Measurements from ENCODE around the gene DOCK11. TPM values are rescaled to one million over a fixed set of nuclear protein-coding genes. Genes with fewer than 3 reads are reported as not detected.

The DOCK11 gene
- total RNA-seq, 1 experiment from 2014 or later, result 18.0 TPM

DNA sequence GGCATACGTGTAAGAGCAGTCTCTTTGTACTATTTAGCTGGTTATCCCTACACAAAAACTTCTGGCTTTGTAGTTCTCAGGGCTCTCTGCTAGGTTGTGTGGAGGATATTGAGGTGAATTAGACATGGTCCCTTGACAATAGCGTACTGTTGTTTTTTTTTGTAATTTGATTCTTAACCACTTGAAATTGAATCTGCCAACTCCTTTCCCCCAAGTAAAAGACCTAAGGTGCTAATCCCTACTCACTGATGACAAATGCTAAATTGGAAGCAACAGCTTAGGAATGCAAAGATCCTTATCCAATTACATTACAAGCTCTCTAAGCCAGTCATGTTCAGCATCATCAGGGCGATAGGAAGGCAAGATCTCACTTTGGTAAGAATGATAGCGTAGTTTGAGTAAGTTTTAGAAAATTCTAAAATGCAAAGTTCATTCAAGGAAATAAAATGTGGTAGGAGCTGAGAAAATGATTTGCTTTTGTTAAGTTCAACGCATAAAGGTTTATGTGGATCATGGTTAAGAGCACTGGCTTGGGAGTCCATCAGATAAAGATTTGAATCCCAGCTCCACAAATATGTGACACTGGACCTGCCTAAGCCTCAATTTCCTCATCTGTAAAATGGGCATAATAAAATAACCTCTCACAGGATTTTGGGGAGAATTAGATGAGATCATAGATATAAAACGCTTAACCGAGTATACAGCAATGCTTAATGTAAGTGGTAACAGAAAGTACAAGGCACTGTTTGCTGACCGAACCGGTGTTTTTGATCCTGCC, 39.3 kb downstream of the DOCK11 start:
- DNase-seq, result peak; percentile 61 to 93
- Histone ChIP-seq H3K4me1 (peaks cover 41% of the 10 kb centered on the region), H3K27me3 (no peaks in the 10 kb centered on the region), H3K27ac (peak overlapping the region; percentile 77), H3K4me3 (no peak overlapping the region), H3K36me3 (no peaks in the 10 kb centered on the region), H3K9me3 (replicated peaks) (no peaks in the 10 kb centered on the region)

DNA sequence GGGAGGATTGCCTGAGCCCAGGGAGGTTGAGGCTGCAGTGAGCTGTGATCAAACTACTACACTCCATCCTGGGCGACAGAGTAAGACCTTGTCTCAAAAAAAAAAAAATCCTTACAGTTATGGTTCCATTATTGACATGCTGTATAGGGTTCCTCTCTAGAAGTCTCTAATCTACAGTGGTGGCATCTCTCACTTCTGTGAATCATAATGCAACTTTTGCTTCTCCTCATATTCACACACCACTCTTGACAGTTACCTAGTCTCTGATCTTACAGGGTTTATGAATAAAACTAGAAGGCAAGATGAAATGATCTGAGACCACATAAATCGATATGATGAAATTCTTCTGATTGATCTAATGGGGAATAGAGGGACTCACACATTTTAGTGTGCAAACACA, 40.6 kb downstream of the DOCK11 start:
- H3K27ac ChIP-seq, result no peak overlapping the region; the same call in 1 of the 2 replicates
- H3K27me3 ChIP-seq, result no peaks in the 10 kb centered on the region
- no peak for DNase-seq
- H3K4me3 ChIP-seq, result no peak overlapping the region
- no peaks in the 10 kb centered on the region for H3K36me3 ChIP-seq
- peaks cover 30% of the 10 kb centered on the region for H3K4me1 ChIP-seq
- H3K9me3 ChIP-seq (replicated peaks), result no peaks in the 10 kb centered on the region; the same call in 1 of the 2 replicates

DNA sequence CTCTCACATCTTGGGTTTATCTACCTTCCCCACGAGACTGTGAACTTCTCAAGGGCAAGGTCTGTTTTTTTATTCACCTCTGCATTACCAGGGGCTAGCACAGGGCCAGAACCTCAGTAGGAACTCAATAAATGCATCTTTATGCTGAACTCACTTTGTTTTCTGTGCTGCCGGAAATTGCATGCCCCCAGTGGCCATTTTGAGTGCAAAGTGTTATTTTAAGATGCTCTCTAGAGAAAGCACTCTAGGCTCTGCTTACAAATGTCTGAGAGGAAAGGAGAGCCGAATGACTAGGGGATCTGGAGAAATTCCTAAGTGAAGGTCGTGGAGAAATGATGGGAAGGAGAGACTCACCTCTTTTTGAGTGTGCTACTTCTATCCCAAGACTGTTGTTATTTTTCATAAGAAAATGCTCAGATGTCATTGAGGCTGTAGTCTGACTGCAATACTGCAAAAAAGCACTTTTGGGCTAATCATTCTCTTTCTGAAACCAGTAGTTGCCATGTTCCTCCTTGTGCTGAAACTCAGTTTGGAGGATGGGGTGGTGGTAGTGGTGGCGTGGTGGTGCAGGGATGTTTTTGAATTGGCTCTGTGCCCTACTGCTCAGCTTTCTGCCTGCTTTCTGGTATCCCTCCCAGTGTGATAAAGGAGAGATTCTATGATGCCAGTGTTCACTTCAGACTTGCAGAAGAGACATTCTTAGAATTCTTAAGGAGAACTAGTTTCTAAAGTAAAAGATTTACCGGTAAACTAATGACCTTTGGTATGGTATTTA, 41.3 kb downstream of the DOCK11 start:
- H3K27ac ChIP-seq, result peak overlapping the region; percentile 18; the same call in 1 of the 2 replicates
- peaks cover 30% of the 10 kb centered on the region for H3K4me1 ChIP-seq
- H3K4me3 ChIP-seq, result no peak overlapping the region
- no peaks in the 10 kb centered on the region for H3K27me3 ChIP-seq
- peak in 1 of 2 experiments; percentile 45 for DNase-seq
- H3K36me3 ChIP-seq, result no peaks in the 10 kb centered on the region
- H3K9me3 ChIP-seq (replicated peaks), result no peaks in the 10 kb centered on the region; the same call in 1 of the 2 replicates

DNA sequence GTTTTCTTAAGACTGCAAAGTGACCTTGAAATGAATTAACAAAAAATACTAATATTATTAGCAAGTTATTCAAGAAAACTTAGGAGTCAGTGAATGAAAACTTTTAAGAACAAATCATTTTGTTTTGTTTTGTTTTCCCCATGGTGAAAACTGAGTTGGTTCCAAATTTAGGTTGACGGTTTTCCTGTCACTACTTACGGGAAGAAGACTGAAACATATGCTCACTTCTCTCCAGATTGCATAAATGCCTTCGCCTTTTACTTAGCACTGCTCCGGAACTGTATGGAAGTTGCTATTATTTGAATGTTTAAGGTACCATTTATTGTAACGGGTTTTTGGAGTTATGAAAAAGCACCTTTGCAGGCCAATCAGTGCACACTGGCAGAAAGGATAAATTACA, 42.8 kb downstream of the DOCK11 start:
- no peak overlapping the region for H3K4me3 ChIP-seq
- DNase-seq, result no peak
- no peaks in the 10 kb centered on the region; the same call in 1 of the 2 replicates for H3K9me3 ChIP-seq (replicated peaks)
- peaks cover 30% of the 10 kb centered on the region for H3K4me1 ChIP-seq
- no peak overlapping the region for H3K27ac ChIP-seq
- no peaks in the 10 kb centered on the region for H3K27me3 ChIP-seq
- no peaks in the 10 kb centered on the region for H3K36me3 ChIP-seq

DNA sequence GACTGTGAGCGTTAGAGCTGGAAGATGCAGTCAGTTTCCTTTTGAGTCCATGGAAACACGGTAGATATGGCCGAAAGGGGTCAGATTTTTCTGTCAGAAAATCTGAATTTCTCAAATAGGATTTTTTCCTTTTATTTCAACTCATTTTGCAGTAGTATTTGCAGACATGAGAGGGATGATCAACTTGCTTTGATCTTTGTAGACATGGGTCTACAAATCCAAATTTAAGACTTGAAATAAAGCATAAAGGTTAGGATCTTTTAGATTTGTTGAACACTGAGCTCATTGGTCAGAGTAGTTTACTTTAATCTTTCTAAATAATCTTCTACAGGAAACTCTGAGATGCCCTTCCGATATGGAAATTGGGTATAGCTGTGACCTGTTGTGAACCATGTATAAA, 44.7 kb downstream of the DOCK11 start:
- Histone ChIP-seq H3K27ac (no peak overlapping the region), H3K36me3 (no peaks in the 10 kb centered on the region), H3K4me1 (peaks cover 17% of the 10 kb centered on the region), H3K4me3 (no peak overlapping the region), H3K27me3 (no peaks in the 10 kb centered on the region), H3K9me3 (replicated peaks) (no peaks in the 10 kb centered on the region; the same call in 1 of the 2 replicates)
- DNase-seq, result no peak

DNA sequence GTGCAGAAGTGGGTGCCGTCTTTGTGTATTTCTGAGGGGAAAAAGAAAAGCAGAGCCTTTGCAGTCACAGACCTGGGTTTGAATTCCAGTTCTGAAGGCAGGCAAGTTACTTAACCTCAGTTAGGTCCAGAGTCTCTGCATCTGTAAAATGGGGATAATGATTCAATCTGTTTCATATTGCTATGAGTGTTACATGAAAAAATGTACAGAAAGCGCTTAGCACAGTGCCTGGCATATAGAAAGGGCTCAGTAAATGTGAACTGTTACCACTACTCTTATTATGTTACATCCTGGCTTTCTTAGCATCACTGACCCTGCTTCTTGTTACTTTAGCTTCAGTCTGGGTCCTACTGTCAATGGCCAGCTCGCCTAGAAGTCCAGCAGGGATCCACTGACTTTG, 45.9 kb downstream of the DOCK11 start:
- Histone ChIP-seq H3K27ac (no peak overlapping the region), H3K9me3 (replicated peaks) (no peaks in the 10 kb centered on the region; the same call in 1 of the 2 replicates), H3K4me3 (no peak overlapping the region), H3K36me3 (no peaks in the 10 kb centered on the region), H3K27me3 (no peaks in the 10 kb centered on the region), H3K4me1 (peaks cover 18% of the 10 kb centered on the region)
- DNase-seq, result no peak

DNA sequence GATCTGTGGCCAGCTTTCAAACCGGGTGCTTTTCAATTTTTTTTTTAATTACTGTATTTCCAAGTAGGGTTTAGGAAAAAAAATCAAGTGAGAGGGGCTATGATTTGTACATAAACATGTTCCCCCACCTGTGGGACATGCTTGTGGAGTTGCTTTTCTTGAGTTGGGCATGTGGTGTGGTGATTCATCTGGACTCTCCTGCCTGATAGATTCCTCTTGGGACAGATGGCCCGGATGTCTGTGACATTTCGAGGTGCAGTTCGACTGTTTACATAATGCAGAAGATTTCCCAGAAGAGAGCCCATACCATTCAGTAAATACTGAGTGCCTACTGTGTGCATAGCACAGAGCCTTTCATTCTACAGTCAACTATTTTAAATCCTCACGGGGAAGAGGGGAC, 49.9 kb downstream of the DOCK11 start:
- Histone ChIP-seq H3K27me3 (no peaks in the 10 kb centered on the region), H3K9me3 (replicated peaks) (no peaks in the 10 kb centered on the region; the same call in 1 of the 2 replicates), H3K36me3 (no peaks in the 10 kb centered on the region), H3K4me3 (no peak overlapping the region), H3K4me1 (peaks cover 24% of the 10 kb centered on the region), H3K27ac (no peak overlapping the region; the same call in 1 of the 2 replicates)
- DNase-seq, result peak in 1 of 2 experiments; percentile 38

DNA sequence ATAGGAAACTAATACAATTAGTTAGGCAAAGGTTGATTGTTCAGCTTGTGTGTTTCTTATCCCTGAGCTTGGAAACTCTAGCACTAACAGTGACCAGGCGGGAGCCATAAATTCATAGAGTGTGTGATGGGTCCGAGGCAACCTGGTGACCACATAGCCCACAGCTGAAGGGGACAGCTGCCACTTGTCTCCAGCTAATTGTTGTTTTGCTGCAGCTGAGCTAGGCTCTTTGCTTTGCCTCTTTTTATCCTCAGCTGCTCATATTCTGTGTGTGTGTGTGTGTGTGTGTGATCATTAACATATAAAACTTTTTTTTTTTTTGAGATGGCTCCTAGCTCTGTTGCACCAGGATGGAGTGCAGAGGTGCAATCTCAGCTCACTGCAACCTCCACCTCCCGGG, 53.2 kb downstream of the DOCK11 start:
- Histone ChIP-seq H3K36me3 (no peaks in the 10 kb centered on the region), H3K27ac (peak overlapping the region; percentile 65), H3K27me3 (no peaks in the 10 kb centered on the region), H3K4me1 (peaks cover 35% of the 10 kb centered on the region), H3K9me3 (replicated peaks) (no peaks in the 10 kb centered on the region), H3K4me3 (no peak overlapping the region)
- DNase-seq, result peak; percentile 80 to 89

DNA sequence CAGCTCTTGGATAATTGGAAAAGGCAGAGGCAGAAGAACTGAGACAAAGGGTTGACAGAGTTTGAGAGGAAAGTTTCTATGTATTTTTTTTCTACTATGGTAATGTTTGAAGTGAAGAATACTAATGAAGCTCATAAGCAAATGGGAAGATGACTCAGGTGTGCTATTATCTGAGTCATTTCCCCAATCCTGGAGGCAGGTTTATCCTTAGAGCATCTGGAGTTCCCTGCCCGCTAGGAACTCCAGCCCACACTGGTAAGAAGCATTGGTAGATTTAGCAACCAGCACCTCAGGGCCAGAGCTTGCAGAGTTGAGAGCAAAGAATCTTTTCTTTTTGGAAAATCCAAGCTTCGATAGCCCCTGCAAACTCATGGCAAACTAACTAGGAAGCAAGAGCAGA, 55.2 kb downstream of the DOCK11 start:
- DNase-seq, result no peak
- Histone ChIP-seq H3K36me3 (no peaks in the 10 kb centered on the region), H3K9me3 (replicated peaks) (no peaks in the 10 kb centered on the region), H3K27ac (no peak overlapping the region), H3K4me1 (peaks cover 30% of the 10 kb centered on the region), H3K27me3 (no peaks in the 10 kb centered on the region), H3K4me3 (no peak overlapping the region)

DNA sequence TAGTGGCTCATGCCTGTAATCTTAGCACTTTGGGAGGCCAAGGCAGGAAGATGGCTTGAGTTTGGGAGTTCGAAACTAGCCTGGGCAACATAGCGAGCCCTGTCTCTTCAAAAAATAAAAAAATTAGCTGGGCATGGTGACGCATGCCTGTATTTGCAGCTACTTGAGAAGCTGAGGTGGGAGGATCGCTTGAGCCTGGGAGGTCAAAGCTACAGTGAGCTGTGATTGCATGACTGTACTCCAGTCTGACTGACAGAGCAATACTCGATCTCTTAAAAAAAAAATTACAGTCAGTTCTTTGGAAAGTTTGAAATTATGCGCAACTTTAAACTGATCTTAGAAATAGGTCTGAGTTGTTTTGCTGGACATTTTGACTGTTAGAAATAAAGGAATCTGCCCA, 55.8 kb downstream of the DOCK11 start:
- Histone ChIP-seq H3K36me3 (no peaks in the 10 kb centered on the region), H3K4me1 (peaks cover 28% of the 10 kb centered on the region), H3K4me3 (no peak overlapping the region), H3K9me3 (replicated peaks) (no peaks in the 10 kb centered on the region), H3K27ac (no peak overlapping the region), H3K27me3 (no peaks in the 10 kb centered on the region)
- no peak for DNase-seq

DNA sequence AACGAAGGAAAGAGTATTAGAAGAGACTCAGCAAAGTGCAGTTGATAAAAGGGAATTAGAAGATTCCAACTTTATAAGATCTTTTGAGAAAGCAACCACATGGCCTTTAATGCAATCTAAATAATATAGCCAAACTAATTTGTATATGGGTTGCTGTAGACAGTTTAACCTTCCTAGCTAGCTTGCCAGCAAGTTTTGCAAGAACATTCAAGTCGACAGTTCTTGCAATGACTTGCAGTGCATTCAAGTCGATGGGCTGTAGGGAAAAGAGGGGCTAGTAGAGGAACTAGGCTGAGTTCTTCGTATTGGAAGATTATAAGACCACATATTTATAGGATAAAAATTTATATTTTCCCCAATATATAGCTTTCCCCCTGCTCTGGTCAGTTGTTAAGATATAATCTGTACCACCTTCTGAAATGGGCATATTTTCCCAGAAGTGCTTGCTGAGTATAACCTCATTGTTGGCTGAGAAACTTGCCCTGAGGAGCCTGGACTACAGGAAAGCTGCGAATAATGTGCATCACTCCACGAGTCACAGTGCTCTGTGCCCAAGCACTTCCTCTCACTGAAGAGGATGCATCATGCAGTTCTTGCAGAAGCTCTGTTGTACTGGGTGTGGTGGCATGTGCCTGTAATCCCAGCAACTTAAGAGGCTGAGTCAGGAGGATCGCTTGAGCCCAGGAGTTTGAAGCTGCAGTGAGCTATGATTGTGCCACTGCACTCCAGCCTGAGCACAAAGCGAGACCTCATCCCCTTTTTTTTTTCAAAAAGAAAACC, 56.7 kb downstream of the DOCK11 start:
- DNase-seq, result peak; percentile 19 to 26
- Histone ChIP-seq H3K9me3 (replicated peaks) (no peaks in the 10 kb centered on the region), H3K27me3 (no peaks in the 10 kb centered on the region), H3K4me3 (no peak overlapping the region), H3K27ac (no peak overlapping the region), H3K4me1 (peaks cover 28% of the 10 kb centered on the region), H3K36me3 (no peaks in the 10 kb centered on the region)

DNA sequence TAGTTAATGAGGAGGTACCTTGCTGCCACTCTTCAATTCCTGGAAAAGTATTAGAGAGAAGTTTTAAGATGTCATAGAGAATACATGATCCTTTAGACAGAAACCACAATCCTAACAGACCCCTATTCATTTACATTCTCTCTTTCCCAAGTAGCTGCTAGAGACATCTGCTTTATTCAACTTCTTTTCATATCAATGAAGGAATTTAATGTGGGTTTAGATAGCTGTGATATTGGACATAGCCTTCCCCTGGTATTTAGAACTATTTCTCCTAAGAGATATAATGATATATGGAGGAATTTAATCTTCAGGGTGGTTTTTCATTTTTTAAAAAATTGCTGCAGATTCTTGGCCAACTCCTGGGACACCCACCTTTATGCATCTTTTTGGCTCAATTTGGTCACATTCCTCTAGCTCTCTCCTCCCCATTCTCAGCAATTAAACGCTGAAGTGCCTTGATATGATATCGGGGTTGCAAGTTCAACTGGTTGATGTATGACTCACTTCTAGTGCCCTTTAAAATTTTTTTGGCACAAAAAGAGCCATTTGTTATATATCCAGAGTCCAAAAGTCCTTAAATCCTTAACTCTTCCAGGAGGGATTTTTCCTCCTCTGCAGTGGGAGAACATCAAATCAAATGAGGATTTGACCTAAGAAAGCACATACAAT, 57.6 kb downstream of the DOCK11 start:
- no peaks in the 10 kb centered on the region for H3K36me3 ChIP-seq
- no peaks in the 10 kb centered on the region for H3K27me3 ChIP-seq
- no peaks in the 10 kb centered on the region for H3K9me3 ChIP-seq (replicated peaks)
- no peak for DNase-seq
- no peak overlapping the region for H3K4me3 ChIP-seq
- H3K4me1 ChIP-seq, result peaks cover 26% of the 10 kb centered on the region
- H3K27ac ChIP-seq, result no peak overlapping the region

DNA sequence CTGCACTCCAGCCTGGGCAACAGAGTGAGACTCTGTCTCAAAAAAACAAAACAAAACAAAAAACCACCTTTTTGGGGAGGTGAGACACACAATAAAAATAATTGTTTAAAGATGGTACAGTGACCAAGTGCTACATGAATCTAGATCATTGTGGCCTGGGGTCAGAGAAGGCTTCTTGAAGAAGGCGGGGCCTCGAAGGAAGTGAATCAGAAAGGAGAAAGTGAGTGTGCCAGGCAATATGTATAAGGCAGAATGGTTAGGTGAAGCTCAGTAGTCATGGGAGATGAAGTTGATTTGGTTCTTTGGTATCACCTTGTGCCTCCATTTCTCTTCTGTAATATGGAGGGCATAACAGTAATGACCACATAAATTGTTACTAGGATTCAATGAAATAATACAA, 58.9 kb downstream of the DOCK11 start:
- Histone ChIP-seq H3K9me3 (replicated peaks) (no peaks in the 10 kb centered on the region), H3K4me3 (no peak overlapping the region), H3K4me1 (peaks cover 16% of the 10 kb centered on the region), H3K27me3 (no peaks in the 10 kb centered on the region), H3K36me3 (no peaks in the 10 kb centered on the region), H3K27ac (no peak overlapping the region)
- DNase-seq, result no peak

DNA sequence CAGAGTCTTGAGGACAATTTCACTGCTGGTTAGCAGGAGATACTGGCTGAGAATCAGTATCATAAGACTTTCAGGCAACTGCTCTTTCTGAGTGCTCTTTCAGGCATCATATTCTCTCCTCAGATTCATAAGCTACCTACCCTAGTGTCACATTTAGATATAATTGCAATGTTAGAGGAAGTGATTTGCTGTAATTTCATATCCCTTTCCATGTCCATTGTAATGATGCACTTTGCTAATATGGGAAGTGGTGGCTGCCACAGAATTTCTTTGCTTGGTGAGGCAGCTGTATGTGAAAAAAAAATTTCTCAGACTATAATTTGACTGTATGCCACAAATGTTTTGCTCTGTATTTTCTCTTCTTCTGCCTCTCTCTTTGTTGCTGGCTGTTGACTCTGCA, 63.3 kb downstream of the DOCK11 start:
- Histone ChIP-seq H3K36me3 (no peaks in the 10 kb centered on the region), H3K4me3 (no peak overlapping the region), H3K27me3 (no peaks in the 10 kb centered on the region), H3K27ac (no peak overlapping the region), H3K4me1 (peaks cover 4% of the 10 kb centered on the region), H3K9me3 (replicated peaks) (no peaks in the 10 kb centered on the region)
- no peak for DNase-seq
